GM23338 (cell line): ENCODE measurements around the gene HSF2BP.

Experiments
- EZH2 ChIP-seq: fragments of 200-600 bp; sonication (generic); IDR thresholded peaks from one replicate; pipeline ENCODE4 v1.8.0; 2017; ENCODE audit warnings: antibody characterized with exemption, mild to moderate bottlenecking, low read depth; ENCODE audit not compliant: unreplicated experiment
- POLR2AphosphoS5 ChIP-seq: IDR thresholded peaks from 2 replicates; pipeline ENCODE4 v1.6.1; 2016; ENCODE audit warnings: antibody characterized with exemption, low read depth
- TF ChIP-seq, protein P1 (sequence below), 2 experiments: fragments of 200-600 bp in 1 of 2; sonication (generic) in 1 of 2; conservative IDR thresholded peaks; 2 replicates each; pipeline versions ENCODE4 v1.5.1 to v1.6.1; 2016 to 2017; ENCODE audit warnings: antibody characterized with exemption in 2 of 2, low read depth in 2 of 2, mild to moderate bottlenecking in 2 of 2, moderate library complexity in 1 of 2
- TF ChIP-seq, protein P2 (sequence below): fragments of 250-450 bp; sonication (Bioruptor Pico); IDR thresholded peaks from 2 replicates; pipeline ENCODE4 v1.5.0; 2020; ENCODE audit warnings: mild to moderate bottlenecking, moderate library complexity

DNA sequence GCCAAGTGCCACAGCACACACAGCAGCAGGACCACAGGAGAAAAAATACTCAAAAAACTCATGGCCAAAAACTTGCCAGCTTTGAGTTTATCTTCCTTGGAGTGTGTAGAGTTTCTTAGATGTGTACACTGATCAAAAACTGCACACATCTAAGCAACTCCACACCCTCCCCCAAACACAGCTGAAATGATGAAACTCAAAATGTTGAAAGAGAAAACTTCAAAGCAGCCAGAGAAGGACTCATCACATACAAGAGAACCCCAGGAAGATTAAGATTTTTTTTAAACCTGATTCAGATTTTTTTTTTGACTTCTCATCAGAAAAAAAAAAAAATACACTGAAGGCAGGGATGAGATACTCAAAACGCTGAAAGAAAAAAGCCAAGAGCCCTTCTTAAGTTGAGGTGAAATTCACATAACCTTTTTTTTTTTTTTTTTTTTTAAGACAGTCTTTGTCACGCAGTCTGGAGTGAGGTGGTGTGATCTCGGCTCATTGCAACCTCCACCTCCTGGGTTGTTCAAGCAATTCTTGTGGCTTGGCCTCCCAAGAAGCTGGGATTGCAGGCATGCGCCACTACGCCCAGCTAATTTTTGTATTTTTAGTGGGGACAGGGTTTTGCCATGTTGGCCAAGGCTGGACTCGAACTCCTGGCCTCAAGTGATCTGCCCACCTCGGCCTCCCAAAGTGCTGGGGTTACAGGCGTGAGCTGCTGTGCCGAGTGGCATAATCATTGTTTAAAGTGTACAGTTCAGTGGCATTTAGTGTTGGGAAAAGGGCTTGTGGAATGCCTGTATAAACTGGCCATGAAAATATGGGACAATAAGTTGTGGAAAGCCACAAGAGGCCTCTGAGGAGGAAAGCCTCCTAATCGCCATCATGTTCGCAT, 38.7 kb upstream of the HSF2BP start:
- no peak for TF ChIP-seq POLR2AphosphoS5
- TF ChIP-seq, protein P1, sequence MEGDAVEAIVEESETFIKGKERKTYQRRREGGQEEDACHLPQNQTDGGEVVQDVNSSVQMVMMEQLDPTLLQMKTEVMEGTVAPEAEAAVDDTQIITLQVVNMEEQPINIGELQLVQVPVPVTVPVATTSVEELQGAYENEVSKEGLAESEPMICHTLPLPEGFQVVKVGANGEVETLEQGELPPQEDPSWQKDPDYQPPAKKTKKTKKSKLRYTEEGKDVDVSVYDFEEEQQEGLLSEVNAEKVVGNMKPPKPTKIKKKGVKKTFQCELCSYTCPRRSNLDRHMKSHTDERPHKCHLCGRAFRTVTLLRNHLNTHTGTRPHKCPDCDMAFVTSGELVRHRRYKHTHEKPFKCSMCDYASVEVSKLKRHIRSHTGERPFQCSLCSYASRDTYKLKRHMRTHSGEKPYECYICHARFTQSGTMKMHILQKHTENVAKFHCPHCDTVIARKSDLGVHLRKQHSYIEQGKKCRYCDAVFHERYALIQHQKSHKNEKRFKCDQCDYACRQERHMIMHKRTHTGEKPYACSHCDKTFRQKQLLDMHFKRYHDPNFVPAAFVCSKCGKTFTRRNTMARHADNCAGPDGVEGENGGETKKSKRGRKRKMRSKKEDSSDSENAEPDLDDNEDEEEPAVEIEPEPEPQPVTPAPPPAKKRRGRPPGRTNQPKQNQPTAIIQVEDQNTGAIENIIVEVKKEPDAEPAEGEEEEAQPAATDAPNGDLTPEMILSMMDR (conservative IDR thresholded peaks at IDR 0.05; ENCODE audit: low read depth in 2 of 2), result no peak
- no peak for TF ChIP-seq EZH2
- TF ChIP-seq, protein P2, sequence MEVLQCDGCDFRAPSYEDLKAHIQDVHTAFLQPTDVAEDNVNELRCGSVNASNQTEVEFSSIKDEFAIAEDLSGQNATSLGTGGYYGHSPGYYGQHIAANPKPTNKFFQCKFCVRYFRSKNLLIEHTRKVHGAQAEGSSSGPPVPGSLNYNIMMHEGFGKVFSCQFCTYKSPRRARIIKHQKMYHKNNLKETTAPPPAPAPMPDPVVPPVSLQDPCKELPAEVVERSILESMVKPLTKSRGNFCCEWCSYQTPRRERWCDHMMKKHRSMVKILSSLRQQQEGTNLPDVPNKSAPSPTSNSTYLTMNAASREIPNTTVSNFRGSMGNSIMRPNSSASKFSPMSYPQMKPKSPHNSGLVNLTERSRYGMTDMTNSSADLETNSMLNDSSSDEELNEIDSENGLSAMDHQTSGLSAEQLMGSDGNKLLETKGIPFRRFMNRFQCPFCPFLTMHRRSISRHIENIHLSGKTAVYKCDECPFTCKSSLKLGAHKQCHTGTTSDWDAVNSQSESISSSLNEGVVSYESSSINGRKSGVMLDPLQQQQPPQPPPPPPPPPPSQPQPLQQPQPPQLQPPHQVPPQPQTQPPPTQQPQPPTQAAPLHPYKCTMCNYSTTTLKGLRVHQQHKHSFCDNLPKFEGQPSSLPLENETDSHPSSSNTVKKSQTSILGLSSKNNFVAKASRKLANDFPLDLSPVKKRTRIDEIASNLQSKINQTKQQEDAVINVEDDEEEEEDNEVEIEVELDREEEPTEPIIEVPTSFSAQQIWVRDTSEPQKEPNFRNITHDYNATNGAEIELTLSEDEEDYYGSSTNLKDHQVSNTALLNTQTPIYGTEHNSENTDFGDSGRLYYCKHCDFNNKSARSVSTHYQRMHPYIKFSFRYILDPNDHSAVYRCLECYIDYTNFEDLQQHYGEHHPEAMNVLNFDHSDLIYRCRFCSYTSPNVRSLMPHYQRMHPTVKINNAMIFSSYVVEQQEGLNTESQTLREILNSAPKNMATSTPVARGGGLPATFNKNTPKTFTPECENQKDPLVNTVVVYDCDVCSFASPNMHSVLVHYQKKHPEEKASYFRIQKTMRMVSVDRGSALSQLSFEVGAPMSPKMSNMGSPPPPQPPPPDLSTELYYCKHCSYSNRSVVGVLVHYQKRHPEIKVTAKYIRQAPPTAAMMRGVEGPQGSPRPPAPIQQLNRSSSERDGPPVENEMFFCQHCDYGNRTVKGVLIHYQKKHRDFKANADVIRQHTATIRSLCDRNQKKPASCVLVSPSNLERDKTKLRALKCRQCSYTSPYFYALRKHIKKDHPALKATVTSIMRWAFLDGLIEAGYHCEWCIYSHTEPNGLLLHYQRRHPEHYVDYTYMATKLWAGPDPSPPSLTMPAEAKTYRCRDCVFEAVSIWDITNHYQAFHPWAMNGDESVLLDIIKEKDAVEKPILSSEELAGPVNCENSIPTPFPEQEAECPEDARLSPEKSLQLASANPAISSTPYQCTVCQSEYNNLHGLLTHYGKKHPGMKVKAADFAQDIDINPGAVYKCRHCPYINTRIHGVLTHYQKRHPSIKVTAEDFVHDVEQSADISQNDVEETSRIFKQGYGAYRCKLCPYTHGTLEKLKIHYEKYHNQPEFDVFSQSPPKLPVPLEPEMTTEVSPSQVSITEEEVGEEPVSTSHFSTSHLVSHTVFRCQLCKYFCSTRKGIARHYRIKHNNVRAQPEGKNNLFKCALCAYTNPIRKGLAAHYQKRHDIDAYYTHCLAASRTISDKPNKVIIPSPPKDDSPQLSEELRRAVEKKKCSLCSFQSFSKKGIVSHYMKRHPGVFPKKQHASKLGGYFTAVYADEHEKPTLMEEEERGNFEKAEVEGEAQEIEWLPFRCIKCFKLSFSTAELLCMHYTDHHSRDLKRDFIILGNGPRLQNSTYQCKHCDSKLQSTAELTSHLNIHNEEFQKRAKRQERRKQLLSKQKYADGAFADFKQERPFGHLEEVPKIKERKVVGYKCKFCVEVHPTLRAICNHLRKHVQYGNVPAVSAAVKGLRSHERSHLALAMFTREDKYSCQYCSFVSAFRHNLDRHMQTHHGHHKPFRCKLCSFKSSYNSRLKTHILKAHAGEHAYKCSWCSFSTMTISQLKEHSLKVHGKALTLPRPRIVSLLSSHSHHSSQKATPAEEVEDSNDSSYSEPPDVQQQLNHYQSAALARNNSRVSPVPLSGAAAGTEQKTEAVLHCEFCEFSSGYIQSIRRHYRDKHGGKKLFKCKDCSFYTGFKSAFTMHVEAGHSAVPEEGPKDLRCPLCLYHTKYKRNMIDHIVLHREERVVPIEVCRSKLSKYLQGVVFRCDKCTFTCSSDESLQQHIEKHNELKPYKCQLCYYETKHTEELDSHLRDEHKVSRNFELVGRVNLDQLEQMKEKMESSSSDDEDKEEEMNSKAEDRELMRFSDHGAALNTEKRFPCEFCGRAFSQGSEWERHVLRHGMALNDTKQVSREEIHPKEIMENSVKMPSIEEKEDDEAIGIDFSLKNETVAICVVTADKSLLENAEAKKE (CRISPR knock-in tag), result no peak
